HEK293 (cell line): ENCODE results near the gene ZNF646.

ENCODE experiments used
- HOXA7 ChIP-seq: sonication (generic); formaldehyde crosslinking; IDR thresholded peaks from 2 replicates; pipeline ENCODE4 v1.8.1; 2022; ENCODE audit warnings: missing genetic modification reagents, borderline replicate concordance
- RBAK ChIP-seq: fragments of 450-650 bp; formaldehyde crosslinking; IDR thresholded peaks from 2 replicates; pipeline ENCODE4 v1.5.1; 2016; ENCODE audit warnings: missing biosample characterization, missing genetic modification characterization
- ZFP3 ChIP-seq: fragments of 450-650 bp; formaldehyde crosslinking; IDR thresholded peaks from 2 replicates; pipeline ENCODE4 v1.5.1; 2016; ENCODE audit warnings: low read depth, missing biosample characterization, missing genetic modification characterization
- ZNF391 ChIP-seq: fragments of 450-650 bp; formaldehyde crosslinking; IDR thresholded peaks from 2 replicates; pipeline ENCODE4 v1.5.1; 2016; ENCODE audit warnings: low read depth, missing biosample characterization, missing genetic modification characterization, borderline replicate concordance
- ZNF544 ChIP-seq: fragments of 450-650 bp; formaldehyde crosslinking; IDR thresholded peaks from 2 replicates; pipeline ENCODE4 v1.5.0; 2017; ENCODE audit warnings: missing biosample characterization, missing genetic modification characterization
- ZNF629 ChIP-seq: fragments of 450-650 bp; formaldehyde crosslinking; IDR thresholded peaks from 2 replicates; pipeline ENCODE4 v1.5.1; 2017; ENCODE audit warnings: missing biosample characterization, missing genetic modification characterization
- ZNF830 ChIP-seq: fragments of 450-650 bp; IDR thresholded peaks from 2 replicates; pipeline ENCODE4 v1.5.0; 2018; ENCODE audit warnings: missing biosample characterization, missing genetic modification characterization, low read depth, mild to moderate bottlenecking, moderate library complexity
- TF ChIP-seq, protein P1 (sequence below): fragments of 450-650 bp; formaldehyde crosslinking; IDR thresholded peaks from 2 replicates; pipeline ENCODE4 v1.5.1; 2016; ENCODE audit warnings: missing biosample characterization, missing genetic modification characterization
- TF ChIP-seq, protein P2 (sequence below): fragments of 450-650 bp; formaldehyde crosslinking; IDR thresholded peaks from 2 replicates; pipeline ENCODE4 v1.5.0; 2017; ENCODE audit warnings: missing biosample characterization, missing genetic modification characterization, borderline replicate concordance
- TF ChIP-seq, protein P3 (sequence below): fragments of 450-650 bp; formaldehyde crosslinking; IDR thresholded peaks from 2 replicates; pipeline ENCODE4 v1.5.1; 2016; ENCODE audit warnings: missing biosample characterization, missing genetic modification characterization
- TF ChIP-seq, protein P4 (sequence below): fragments of 450-650 bp; formaldehyde crosslinking; IDR thresholded peaks from 2 replicates; pipeline ENCODE4 v1.5.1; 2016; ENCODE audit warnings: missing biosample characterization, missing genetic modification characterization
- TF ChIP-seq, protein P5 (sequence below): sonication (generic); formaldehyde crosslinking; IDR thresholded peaks from 2 replicates; pipeline ENCODE4 v1.8.1; 2022; ENCODE audit warnings: mild to moderate bottlenecking, moderate library complexity, missing genetic modification reagents

DNA sequence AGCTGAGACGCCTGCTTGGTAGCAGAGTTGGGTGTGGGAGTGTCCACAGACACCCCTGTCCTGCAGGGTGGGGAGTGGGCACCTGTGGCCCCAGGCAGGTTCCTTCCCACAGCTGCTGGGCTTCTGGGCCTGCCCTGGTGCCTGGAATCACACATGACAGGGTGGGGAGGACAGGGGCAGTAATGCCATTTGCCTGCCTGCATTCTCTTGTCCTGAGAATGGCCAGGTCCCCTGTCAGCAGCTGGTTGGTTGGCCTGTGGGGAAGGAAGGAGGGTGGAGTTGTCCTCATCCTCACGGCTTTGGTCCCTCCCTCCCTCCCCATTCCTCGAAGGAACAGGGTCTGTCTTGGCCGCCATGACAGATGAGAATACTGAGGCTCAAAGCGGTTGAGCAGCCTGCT lies 9.3 kb downstream of the ZNF646 start:
- TF ChIP-seq, protein P1, sequence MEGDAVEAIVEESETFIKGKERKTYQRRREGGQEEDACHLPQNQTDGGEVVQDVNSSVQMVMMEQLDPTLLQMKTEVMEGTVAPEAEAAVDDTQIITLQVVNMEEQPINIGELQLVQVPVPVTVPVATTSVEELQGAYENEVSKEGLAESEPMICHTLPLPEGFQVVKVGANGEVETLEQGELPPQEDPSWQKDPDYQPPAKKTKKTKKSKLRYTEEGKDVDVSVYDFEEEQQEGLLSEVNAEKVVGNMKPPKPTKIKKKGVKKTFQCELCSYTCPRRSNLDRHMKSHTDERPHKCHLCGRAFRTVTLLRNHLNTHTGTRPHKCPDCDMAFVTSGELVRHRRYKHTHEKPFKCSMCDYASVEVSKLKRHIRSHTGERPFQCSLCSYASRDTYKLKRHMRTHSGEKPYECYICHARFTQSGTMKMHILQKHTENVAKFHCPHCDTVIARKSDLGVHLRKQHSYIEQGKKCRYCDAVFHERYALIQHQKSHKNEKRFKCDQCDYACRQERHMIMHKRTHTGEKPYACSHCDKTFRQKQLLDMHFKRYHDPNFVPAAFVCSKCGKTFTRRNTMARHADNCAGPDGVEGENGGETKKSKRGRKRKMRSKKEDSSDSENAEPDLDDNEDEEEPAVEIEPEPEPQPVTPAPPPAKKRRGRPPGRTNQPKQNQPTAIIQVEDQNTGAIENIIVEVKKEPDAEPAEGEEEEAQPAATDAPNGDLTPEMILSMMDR (tag by site-specific recombination), result no peak
- TF ChIP-seq ZNF830 (tag by site-specific recombination), result no peak
- no peak for TF ChIP-seq HOXA7 (CRISPR knock-in tag)
- TF ChIP-seq ZNF391 (tag by site-specific recombination), result no peak
- no peak for TF ChIP-seq RBAK (tag by site-specific recombination)
- no peak for TF ChIP-seq ZNF629 (tag by site-specific recombination)
- TF ChIP-seq, protein P2, sequence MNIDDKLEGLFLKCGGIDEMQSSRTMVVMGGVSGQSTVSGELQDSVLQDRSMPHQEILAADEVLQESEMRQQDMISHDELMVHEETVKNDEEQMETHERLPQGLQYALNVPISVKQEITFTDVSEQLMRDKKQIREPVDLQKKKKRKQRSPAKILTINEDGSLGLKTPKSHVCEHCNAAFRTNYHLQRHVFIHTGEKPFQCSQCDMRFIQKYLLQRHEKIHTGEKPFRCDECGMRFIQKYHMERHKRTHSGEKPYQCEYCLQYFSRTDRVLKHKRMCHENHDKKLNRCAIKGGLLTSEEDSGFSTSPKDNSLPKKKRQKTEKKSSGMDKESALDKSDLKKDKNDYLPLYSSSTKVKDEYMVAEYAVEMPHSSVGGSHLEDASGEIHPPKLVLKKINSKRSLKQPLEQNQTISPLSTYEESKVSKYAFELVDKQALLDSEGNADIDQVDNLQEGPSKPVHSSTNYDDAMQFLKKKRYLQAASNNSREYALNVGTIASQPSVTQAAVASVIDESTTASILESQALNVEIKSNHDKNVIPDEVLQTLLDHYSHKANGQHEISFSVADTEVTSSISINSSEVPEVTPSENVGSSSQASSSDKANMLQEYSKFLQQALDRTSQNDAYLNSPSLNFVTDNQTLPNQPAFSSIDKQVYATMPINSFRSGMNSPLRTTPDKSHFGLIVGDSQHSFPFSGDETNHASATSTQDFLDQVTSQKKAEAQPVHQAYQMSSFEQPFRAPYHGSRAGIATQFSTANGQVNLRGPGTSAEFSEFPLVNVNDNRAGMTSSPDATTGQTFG (tag by site-specific recombination), result no peak
- TF ChIP-seq ZNF544 (tag by site-specific recombination), result no peak
- TF ChIP-seq, protein P3, sequence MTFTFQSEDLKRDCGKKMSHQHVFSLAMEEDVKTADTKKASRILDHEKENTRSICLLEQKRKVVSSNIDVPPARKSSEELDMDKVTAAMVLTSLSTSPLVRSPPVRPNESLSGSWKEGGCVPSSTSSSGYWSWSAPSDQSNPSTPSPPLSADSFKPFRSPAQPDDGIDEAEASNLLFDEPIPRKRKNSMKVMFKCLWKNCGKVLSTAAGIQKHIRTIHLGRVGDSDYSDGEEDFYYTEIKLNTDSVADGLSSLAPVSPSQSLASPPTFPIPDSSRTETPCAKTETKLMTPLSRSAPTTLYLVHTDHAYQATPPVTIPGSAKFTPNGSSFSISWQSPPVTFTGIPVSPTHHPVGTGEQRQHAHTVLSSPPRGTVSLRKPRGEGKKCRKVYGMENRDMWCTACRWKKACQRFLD, result no peak
- TF ChIP-seq, protein P4, sequence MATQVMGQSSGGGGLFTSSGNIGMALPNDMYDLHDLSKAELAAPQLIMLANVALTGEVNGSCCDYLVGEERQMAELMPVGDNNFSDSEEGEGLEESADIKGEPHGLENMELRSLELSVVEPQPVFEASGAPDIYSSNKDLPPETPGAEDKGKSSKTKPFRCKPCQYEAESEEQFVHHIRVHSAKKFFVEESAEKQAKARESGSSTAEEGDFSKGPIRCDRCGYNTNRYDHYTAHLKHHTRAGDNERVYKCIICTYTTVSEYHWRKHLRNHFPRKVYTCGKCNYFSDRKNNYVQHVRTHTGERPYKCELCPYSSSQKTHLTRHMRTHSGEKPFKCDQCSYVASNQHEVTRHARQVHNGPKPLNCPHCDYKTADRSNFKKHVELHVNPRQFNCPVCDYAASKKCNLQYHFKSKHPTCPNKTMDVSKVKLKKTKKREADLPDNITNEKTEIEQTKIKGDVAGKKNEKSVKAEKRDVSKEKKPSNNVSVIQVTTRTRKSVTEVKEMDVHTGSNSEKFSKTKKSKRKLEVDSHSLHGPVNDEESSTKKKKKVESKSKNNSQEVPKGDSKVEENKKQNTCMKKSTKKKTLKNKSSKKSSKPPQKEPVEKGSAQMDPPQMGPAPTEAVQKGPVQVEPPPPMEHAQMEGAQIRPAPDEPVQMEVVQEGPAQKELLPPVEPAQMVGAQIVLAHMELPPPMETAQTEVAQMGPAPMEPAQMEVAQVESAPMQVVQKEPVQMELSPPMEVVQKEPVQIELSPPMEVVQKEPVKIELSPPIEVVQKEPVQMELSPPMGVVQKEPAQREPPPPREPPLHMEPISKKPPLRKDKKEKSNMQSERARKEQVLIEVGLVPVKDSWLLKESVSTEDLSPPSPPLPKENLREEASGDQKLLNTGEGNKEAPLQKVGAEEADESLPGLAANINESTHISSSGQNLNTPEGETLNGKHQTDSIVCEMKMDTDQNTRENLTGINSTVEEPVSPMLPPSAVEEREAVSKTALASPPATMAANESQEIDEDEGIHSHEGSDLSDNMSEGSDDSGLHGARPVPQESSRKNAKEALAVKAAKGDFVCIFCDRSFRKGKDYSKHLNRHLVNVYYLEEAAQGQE (tag by site-specific recombination), result no peak
- TF ChIP-seq ZFP3 (tag by site-specific recombination), result no peak
- TF ChIP-seq, protein P5, sequence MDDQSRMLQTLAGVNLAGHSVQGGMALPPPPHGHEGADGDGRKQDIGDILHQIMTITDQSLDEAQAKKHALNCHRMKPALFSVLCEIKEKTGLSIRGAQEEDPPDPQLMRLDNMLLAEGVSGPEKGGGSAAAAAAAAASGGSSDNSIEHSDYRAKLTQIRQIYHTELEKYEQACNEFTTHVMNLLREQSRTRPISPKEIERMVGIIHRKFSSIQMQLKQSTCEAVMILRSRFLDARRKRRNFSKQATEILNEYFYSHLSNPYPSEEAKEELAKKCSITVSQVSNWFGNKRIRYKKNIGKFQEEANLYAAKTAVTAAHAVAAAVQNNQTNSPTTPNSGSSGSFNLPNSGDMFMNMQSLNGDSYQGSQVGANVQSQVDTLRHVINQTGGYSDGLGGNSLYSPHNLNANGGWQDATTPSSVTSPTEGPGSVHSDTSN (CRISPR knock-in tag), result no peak
